PC-3 (cell line): ENCODE measurements around the gene CCDC71L. TPM values are rescaled to one million over a fixed set of nuclear protein-coding genes. Genes with fewer than 3 reads are reported as not detected.

Source experiments
- ATAC-seq: fragments of 200-7000 bp; cut with Tn5 transposase; 2 replicates; pipeline ENCODE4 v1.9.1; 2020; ENCODE audit warnings: mild to moderate bottlenecking, moderate library complexity
- BruUV-seq: library from RNA; stranded (reverse); fragments of 400-500 nt; replicated peaks from 2 replicates; lab custom pipeline; 2021; lab: Mats Ljungman, UMichigan
- CTCF ChIA-PET: fragments of 300-600 bp; sonication (Branson Sonifier 250); formaldehyde crosslinking; loops from one replicate; lab custom pipeline; 2022; ENCODE audit warnings: antibody characterized with exemption; lab: Charles Lee
- POLR2A ChIA-PET: fragments of 300-600 bp; sonication (Branson Sonifier 250); formaldehyde crosslinking; loops from one replicate; lab custom pipeline; 2022; ENCODE audit warnings: antibody characterized with exemption; ENCODE audit not compliant: unreplicated experiment; lab: Charles Lee
- DNase-seq: peaks from one replicate; pipeline ENCODE4 v3.0.0-alpha.2; 2015
- H2AFZ ChIP-seq: fragments of 300-600 bp; sonication (generic); 2 replicates; pipeline ENCODE4 v1.6.0; 2016; ENCODE audit warnings: antibody characterized with exemption, low read length
- H3F3A ChIP-seq: fragments of 300-600 bp; sonication (generic); one replicate; pipeline ENCODE4 v1.6.0; 2017; ENCODE audit warnings: antibody characterized with exemption, low read length, control low read depth, mild to moderate bottlenecking; ENCODE audit not compliant: unreplicated experiment
- H3K27ac ChIP-seq: fragments of 300-600 bp; sonication (generic); 2 replicates; pipeline ENCODE4 v1.5.1; 2016; ENCODE audit warnings: mild to moderate bottlenecking, low read length
- H3K27me3 ChIP-seq: fragments of 300-600 bp; sonication (generic); 2 replicates; pipeline ENCODE4 v1.6.1; 2016; ENCODE audit warnings: low read length, mixed read lengths
- H3K36me3 ChIP-seq: fragments of 300-600 bp; sonication (generic); 2 replicates; pipeline ENCODE4 v1.6.1; 2016; ENCODE audit warnings: low read depth, mixed run types, low read length, mixed read lengths
- H3K4me1 ChIP-seq: fragments of 300-600 bp; sonication (generic); 2 replicates; pipeline ENCODE4 v1.5.1; 2016; ENCODE audit warnings: low read length; ENCODE audit not compliant: insufficient read depth
- H3K4me2 ChIP-seq: fragments of 300-600 bp; sonication (generic); 2 replicates; pipeline ENCODE4 v1.6.0; 2016; ENCODE audit warnings: low read length
- H3K4me3 ChIP-seq: fragments of 300-600 bp; sonication (generic); 2 replicates; pipeline ENCODE4 v1.5.1; 2016; ENCODE audit warnings: mild to moderate bottlenecking, low read length, mixed read lengths
- H3K79me2 ChIP-seq: fragments of 300-600 bp; sonication (generic); 2 replicates; pipeline ENCODE4 v1.6.1; 2017; ENCODE audit warnings: low read length, mixed read lengths
- H3K9ac ChIP-seq: fragments of 300-600 bp; sonication (generic); 2 replicates; pipeline ENCODE4 v1.6.0; 2016; ENCODE audit warnings: mild to moderate bottlenecking, low read length
- H3K9me2 ChIP-seq: fragments of 300-600 bp; sonication (generic); replicated peaks from 2 replicates; pipeline ENCODE4 v1.6.1; 2016; ENCODE audit warnings: mixed run types, low read length, mixed read lengths
- H3K9me3 ChIP-seq: fragments of 300-600 bp; sonication (generic); 2 replicates; pipeline ENCODE4 v1.6.1; 2016; ENCODE audit warnings: low read length, mixed read lengths
- H4K20me1 ChIP-seq: fragments of 300-600 bp; sonication (generic); 2 replicates; pipeline ENCODE4 v1.6.1; 2016; ENCODE audit warnings: low read length, mixed read lengths
- EZH2 ChIP-seq: fragments of 300-600 bp; sonication (generic); IDR thresholded peaks from one replicate; pipeline ENCODE4 v1.6.1; 2017; ENCODE audit warnings: antibody characterized with exemption, mild to moderate bottlenecking, low read length; ENCODE audit not compliant: unreplicated experiment
- EZH2phosphoT487 ChIP-seq: fragments of 300-600 bp; sonication (generic); IDR thresholded peaks from 2 replicates; pipeline ENCODE4 v1.6.1; 2018; ENCODE audit warnings: mild to moderate bottlenecking, antibody characterized with exemption, low read length, borderline replicate concordance
- intact Hi-C: fragments of 100-400 bp; cut with micrococcal nuclease; formaldehyde crosslinking; loops from 2 replicates; pipeline ENCODE4 v1.9.0; 2023
- total RNA-seq: library from RNA; depleted of rRNA; stranded (reverse); fragments of >200 nt; gene quantifications from 2 replicates; pipeline ENCODE4 v1.2.3, GENCODE V29; 2014
- TF ChIP-seq, protein P1 (sequence below): fragments of 300-600 bp; sonication (generic); conservative IDR thresholded peaks from 2 replicates; pipeline ENCODE4 v1.5.1; 2017; ENCODE audit warnings: antibody characterized with exemption, low read depth, mild to moderate bottlenecking, low read length

The CCDC71L gene
- total RNA-seq, 1 experiment from 2014 or later = 28.6 TPM

GRCh38 chr7:106626376-106627164 lies 34.4 kb downstream of the CCDC71L start:
- peaks cover 8% of the 10 kb centered on the region for H3F3A ChIP-seq
- ChIA-PET POLR2A (no interaction called here), CTCF (no interaction called here)
- peaks cover 5% of the 10 kb centered on the region for H3K27me3 ChIP-seq
- TF ChIP-seq EZH2phosphoT487 (no peak), EZH2 (no peak)
- TF ChIP-seq, protein P1, sequence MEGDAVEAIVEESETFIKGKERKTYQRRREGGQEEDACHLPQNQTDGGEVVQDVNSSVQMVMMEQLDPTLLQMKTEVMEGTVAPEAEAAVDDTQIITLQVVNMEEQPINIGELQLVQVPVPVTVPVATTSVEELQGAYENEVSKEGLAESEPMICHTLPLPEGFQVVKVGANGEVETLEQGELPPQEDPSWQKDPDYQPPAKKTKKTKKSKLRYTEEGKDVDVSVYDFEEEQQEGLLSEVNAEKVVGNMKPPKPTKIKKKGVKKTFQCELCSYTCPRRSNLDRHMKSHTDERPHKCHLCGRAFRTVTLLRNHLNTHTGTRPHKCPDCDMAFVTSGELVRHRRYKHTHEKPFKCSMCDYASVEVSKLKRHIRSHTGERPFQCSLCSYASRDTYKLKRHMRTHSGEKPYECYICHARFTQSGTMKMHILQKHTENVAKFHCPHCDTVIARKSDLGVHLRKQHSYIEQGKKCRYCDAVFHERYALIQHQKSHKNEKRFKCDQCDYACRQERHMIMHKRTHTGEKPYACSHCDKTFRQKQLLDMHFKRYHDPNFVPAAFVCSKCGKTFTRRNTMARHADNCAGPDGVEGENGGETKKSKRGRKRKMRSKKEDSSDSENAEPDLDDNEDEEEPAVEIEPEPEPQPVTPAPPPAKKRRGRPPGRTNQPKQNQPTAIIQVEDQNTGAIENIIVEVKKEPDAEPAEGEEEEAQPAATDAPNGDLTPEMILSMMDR = no peak
- no peaks in the 10 kb centered on the region for H3K79me2 ChIP-seq
- peak overlapping the region; percentile 83 for H3K27ac ChIP-seq
- H3K4me2 ChIP-seq = peak overlapping the region; percentile 59
- no peaks in the 10 kb centered on the region for H4K20me1 ChIP-seq
- H3K4me1 ChIP-seq = peaks cover 48% of the 10 kb centered on the region
- intact Hi-C loops = loop anchor here (10.0 kb wide), 1 partner anchor 452 kb away; no protein-coding TSS in a partner anchor
- no peaks in the 10 kb centered on the region for H3K36me3 ChIP-seq
- H3K9me3 ChIP-seq = no peaks in the 10 kb centered on the region
- H3K4me3 ChIP-seq = no peak overlapping the region; the same call in 1 of the 2 replicates
- no peak overlapping the region for H3K9ac ChIP-seq
- DNase-seq (peak; percentile 85), ATAC-seq (peak; percentile 4; the same call in 1 of the 2 replicates)
- H3K9me2 ChIP-seq = no peaks in the 10 kb centered on the region
- no TSS peak for BruUV-seq
- H2AFZ ChIP-seq = no peak overlapping the region

- H3K79me2 ChIP-seq = no peaks in the 10 kb centered on the region
- no peaks in the 10 kb centered on the region for H3K27me3 ChIP-seq
- H3K9me2 ChIP-seq = no peaks in the 10 kb centered on the region
- ATAC-seq = no peak
- peaks cover 12% of the 10 kb centered on the region for H3F3A ChIP-seq
- no peaks in the 10 kb centered on the region for H3K9me3 ChIP-seq
- ChIA-PET CTCF (no interaction called here), POLR2A (no interaction called here)
- H3K4me2 ChIP-seq = peak overlapping the region; percentile 17; the same call in 1 of the 2 replicates
- H3K9ac ChIP-seq = no peak overlapping the region
- no peak overlapping the region for H2AFZ ChIP-seq
- H4K20me1 ChIP-seq = no peaks in the 10 kb centered on the region
- H3K4me1 ChIP-seq = peaks cover 56% of the 10 kb centered on the region
- intact Hi-C loops = loop anchor here (2.0 to 10.0 kb wide), 2 partner anchors 35 to 451 kb away; partner anchors contain the start of gene CCDC71L
- TF ChIP-seq EZH2 (no peak), EZH2phosphoT487 (no peak)
- TF ChIP-seq, protein P1 = no peak
- H3K36me3 ChIP-seq = no peaks in the 10 kb centered on the region
- no TSS peak for BruUV-seq
- H3K27ac ChIP-seq = peak overlapping the region; percentile 83
- no peak for DNase-seq
- H3K4me3 ChIP-seq = no peak overlapping the region
Observed at GRCh38 chr7:106625678-106626301, 35.2 kb downstream of the CCDC71L start.
